CD4-positive, alpha-beta T cell (primary cell): ENCODE data around the gene ZDHHC5. TPM values are rescaled to one million over a fixed set of nuclear protein-coding genes. Genes with fewer than 3 reads are reported as not detected.
"Not testable (repeated sequence)": the region's sequence is repeated elsewhere in the genome, so short reads cannot be mapped to it uniquely, and the experiment has no call there.

Experiments used
- ATAC-seq: fragments of 200-7000 bp; cut with Tn5 transposase; one replicate; pipeline ENCODE4 v1.10.0; 2022; ENCODE audit warnings: mild to moderate bottlenecking; ENCODE audit not compliant: poor library complexity
- CTCF ChIA-PET: fragments of 350-600 bp; sonication (Branson Sonifier 250); formaldehyde crosslinking; loops from one replicate; lab custom pipeline; 2021; ENCODE audit warnings: antibody characterized with exemption, inconsistent platforms; lab: Charles Lee
- POLR2A ChIA-PET: fragments of 350-600 bp; sonication (Branson Sonifier 250); formaldehyde crosslinking; loops from one replicate; lab custom pipeline; 2021; ENCODE audit warnings: antibody characterized with exemption, inconsistent platforms; lab: Charles Lee
- DNase-seq, 14 experiments: peaks; one replicate each; pipeline ENCODE4 v3.0.0-alpha.2; 2013 to 2020; ENCODE audit warnings: mixed read lengths in 2 of 14
- H3K27ac ChIP-seq, 2 donors: one replicate each; pipeline versions ENCODE4 v1.5.1 to v1.7.0; 2013; ENCODE audit warnings: low read length in 2 of 2, low read depth in 1 of 2, mild to moderate bottlenecking in 1 of 2
- H3K27me3 ChIP-seq, 2 experiments: 1 replicate in 1 of 2; 2 replicates in 1 of 2; pipeline versions ENCODE4 v1.6.1 to v1.7.0; 2013; ENCODE audit warnings: low read length in 2 of 2, control low read depth in 1 of 2, mild to moderate bottlenecking in 1 of 2, moderate library complexity in 1 of 2; ENCODE audit not compliant: insufficient read depth in 2 of 2, control insufficient read depth in 1 of 2
- H3K36me3 ChIP-seq: one replicate; pipeline ENCODE4 v1.6.1; 2013; ENCODE audit warnings: low read length, control low read depth; ENCODE audit not compliant: insufficient read depth
- H3K4me1 ChIP-seq: one replicate; pipeline ENCODE4 v1.6.1; 2013; ENCODE audit warnings: low read length, control low read depth; ENCODE audit not compliant: insufficient read depth
- H3K4me3 ChIP-seq: one replicate; pipeline ENCODE4 v1.5.1; 2013; ENCODE audit warnings: mild to moderate bottlenecking, low read length, moderate library complexity
- H3K9me3 ChIP-seq, 2 experiments: 1 replicate in 1 of 2; 2 replicates in 1 of 2; pipeline versions ENCODE4 v1.6.1 to v1.7.0; 2013; ENCODE audit warnings: low read length in 2 of 2, mild to moderate bottlenecking in 2 of 2, control low read depth in 1 of 2, moderate library complexity in 1 of 2; ENCODE audit not compliant: control insufficient read depth in 1 of 2, insufficient read depth in 1 of 2
- H3K27ac Mint-ChIP-seq: one replicate; pipeline ENCODE4 v1.8.0; 2020; ENCODE audit warnings: mixed read lengths
- H3K27me3 Mint-ChIP-seq: one replicate; pipeline ENCODE4 v1.8.0; 2021; ENCODE audit warnings: mixed read lengths
- H3K36me3 Mint-ChIP-seq: one replicate; pipeline ENCODE4 v1.8.0; 2021; ENCODE audit warnings: low read depth, mixed read lengths
- H3K4me1 Mint-ChIP-seq: one replicate; pipeline ENCODE4 v1.8.0; 2021; ENCODE audit warnings: low read depth, mixed read lengths
- H3K4me3 Mint-ChIP-seq: one replicate; pipeline ENCODE4 v1.8.0; 2020; ENCODE audit warnings: mild to moderate bottlenecking, mixed read lengths
- H3K9me3 Mint-ChIP-seq: one replicate; pipeline ENCODE4 v1.8.0; 2020; ENCODE audit warnings: mixed read lengths
- CTCF ChIP-seq: fragments of 200-600 bp; IDR thresholded peaks from one replicate; pipeline ENCODE4 v1.8.0; 2022; ENCODE audit warnings: antibody characterized with exemption, mild to moderate bottlenecking
- intact Hi-C, 2 experiments: fragments of 100-400 bp; cut with DNase I in 1 of 2; cut with micrococcal nuclease in 1 of 2; formaldehyde crosslinking; loops; one replicate each; pipeline versions ENCODE4 v1.15.1 to v1.9.0; 2023 to 2025; cut with DNase I, micrococcal nuclease
- total RNA-seq, 174 experiments: library from RNA in 2 of 174; stranded (reverse) in 2 of 174; gene quantifications; one replicate each; pipeline ENCODE4 v1.2.3 and lab custom pipeline; 2021 to 2026

ZDHHC5 gene
- total RNA-seq, 2 experiments from 2014 or later = 59.7 to 61.1 TPM

GRCh38 chr11:57679396-57679795 lies 11.5 kb downstream of the ZDHHC5 start:
- peaks cover 76% of the 10 kb centered on the region for H3K36me3 Mint-ChIP-seq
- H3K4me1 Mint-ChIP-seq = peaks cover 65% of the 10 kb centered on the region
- no peak for TF ChIP-seq CTCF
- DNase-seq (no peak), ATAC-seq (no peak)
- no peak overlapping the region for H3K4me3 ChIP-seq
- H3K36me3 ChIP-seq = peaks cover 78% of the 10 kb centered on the region
- intact Hi-C loops = no loop called here
- H3K4me3 Mint-ChIP-seq = no peak overlapping the region
- ChIA-PET CTCF (interaction anchor here (1.9 kb wide), 1 partner anchor 122 kb away, joined by 5 read pairs; no protein-coding TSS in a partner anchor), POLR2A (no interaction called here)
- no peaks in the 10 kb centered on the region for H3K27me3 ChIP-seq
- H3K9me3 ChIP-seq = no peaks in the 10 kb centered on the region
- peaks cover 36% of the 10 kb centered on the region for H3K4me1 ChIP-seq
- no peaks in the 10 kb centered on the region for H3K27me3 Mint-ChIP-seq
- H3K27ac Mint-ChIP-seq = peak overlapping the region; percentile 70
- no peak overlapping the region for H3K27ac ChIP-seq
- no peaks in the 10 kb centered on the region for H3K9me3 Mint-ChIP-seq

GRCh38 chr11:57680552-57680874 lies 12.6 kb downstream of the ZDHHC5 start:
- peaks cover 53% of the 10 kb centered on the region for H3K4me1 Mint-ChIP-seq
- H3K36me3 Mint-ChIP-seq = peaks cover 76% of the 10 kb centered on the region
- H3K27me3 Mint-ChIP-seq = no peaks in the 10 kb centered on the region
- Histone ChIP-seq H3K4me1 (peaks cover 30% of the 10 kb centered on the region), H3K4me3 (no peak overlapping the region), H3K36me3 (peaks cover 78% of the 10 kb centered on the region), H3K27ac (peak overlapping the region in 1 of 2 donors; percentile 18), H3K9me3 (no peaks in the 10 kb centered on the region), H3K27me3 (no peaks in the 10 kb centered on the region)
- ChIA-PET POLR2A (no interaction called here), CTCF (interaction anchor here (1.9 kb wide), 1 partner anchor 120 kb away, joined by 5 read pairs; no protein-coding TSS in a partner anchor)
- peak overlapping the region; percentile 70 for H3K27ac Mint-ChIP-seq
- H3K9me3 Mint-ChIP-seq = no peaks in the 10 kb centered on the region
- no peak for TF ChIP-seq CTCF
- DNase-seq (no peak), ATAC-seq (no peak)
- intact Hi-C loops = no loop called here
- no peak overlapping the region for H3K4me3 Mint-ChIP-seq

- no peaks in the 10 kb centered on the region for H3K9me3 ChIP-seq
- Mint-ChIP-seq H3K27me3 (no peaks in the 10 kb centered on the region), H3K9me3 (no peaks in the 10 kb centered on the region), H3K4me1 (peaks cover 47% of the 10 kb centered on the region), H3K27ac (peak overlapping the region; percentile 70), H3K36me3 (peaks cover 75% of the 10 kb centered on the region), H3K4me3 (no peak overlapping the region)
- intact Hi-C loops = no loop called here
- H3K36me3 ChIP-seq = peaks cover 78% of the 10 kb centered on the region
- CTCF ChIA-PET = interaction anchor here (1.9 kb wide), 1 partner anchor 120 kb away, joined by 5 read pairs; no protein-coding TSS in a partner anchor
- H3K27ac ChIP-seq = peak overlapping the region in 1 of 2 donors; percentile 18
- no peak for TF ChIP-seq CTCF
- POLR2A ChIA-PET = no interaction called here
- no peak overlapping the region for H3K4me3 ChIP-seq
- no peaks in the 10 kb centered on the region for H3K27me3 ChIP-seq
- DNase-seq = no peak
- H3K4me1 ChIP-seq = peaks cover 25% of the 10 kb centered on the region
- ATAC-seq = no peak
These were observed 13.3 kb downstream of the ZDHHC5 start for GRCh38 chr11:57681168-57681567.

GRCh38 chr11:57690474-57690873 lies 22.6 kb downstream of the ZDHHC5 start:
- H3K27me3 ChIP-seq, H3K27ac Mint-ChIP-seq: not testable (repeated sequence)
- peaks cover 92% of the 10 kb centered on the region for H3K36me3 Mint-ChIP-seq

More at GRCh38 chr11:57690474-57690873, 22.6 kb downstream of the ZDHHC5 start:
- DNase-seq, H3K9me3 Mint-ChIP-seq, CTCF ChIA-PET, H3K4me3 Mint-ChIP-seq, H3K4me1 Mint-ChIP-seq, ATAC-seq, H3K27me3 Mint-ChIP-seq, H3K27ac ChIP-seq, H3K4me3 ChIP-seq, H3K9me3 ChIP-seq, intact Hi-C loops, H3K4me1 ChIP-seq, POLR2A ChIA-PET: not testable (repeated sequence)
- peaks cover 91% of the 10 kb centered on the region for H3K36me3 ChIP-seq
